ENCODE results near the gene RNF186.

RNF186 gene

GRCh38 chr1:19814244-19814661 lies 830 bp downstream of the RNF186 start:
- no peak overlapping the region for H3K9ac ChIP-seq (ENCODE audit: low read depth, low read length, poor library complexity, severe bottlenecking)
- H3K27me3 ChIP-seq (ENCODE audit: insufficient read depth, low read length, poor library complexity, severe bottlenecking) = no peaks in the 10 kb centered on the region
- H3K79me2 ChIP-seq (ENCODE audit: insufficient read depth, low read length) = no peaks in the 10 kb centered on the region
- H3K9me3 ChIP-seq (ENCODE audit: insufficient read depth, low read depth, low read length) = no peaks in the 10 kb centered on the region
- H3K4me1 ChIP-seq (ENCODE audit: insufficient read depth, low read length, poor library complexity, severe bottlenecking) = no peaks in the 10 kb centered on the region
- TF ChIP-seq EZH2phosphoT487 (IDR thresholded peaks at IDR 0.05; ENCODE audit: borderline replicate concordance) = no peak
- TF ChIP-seq, protein P1, sequence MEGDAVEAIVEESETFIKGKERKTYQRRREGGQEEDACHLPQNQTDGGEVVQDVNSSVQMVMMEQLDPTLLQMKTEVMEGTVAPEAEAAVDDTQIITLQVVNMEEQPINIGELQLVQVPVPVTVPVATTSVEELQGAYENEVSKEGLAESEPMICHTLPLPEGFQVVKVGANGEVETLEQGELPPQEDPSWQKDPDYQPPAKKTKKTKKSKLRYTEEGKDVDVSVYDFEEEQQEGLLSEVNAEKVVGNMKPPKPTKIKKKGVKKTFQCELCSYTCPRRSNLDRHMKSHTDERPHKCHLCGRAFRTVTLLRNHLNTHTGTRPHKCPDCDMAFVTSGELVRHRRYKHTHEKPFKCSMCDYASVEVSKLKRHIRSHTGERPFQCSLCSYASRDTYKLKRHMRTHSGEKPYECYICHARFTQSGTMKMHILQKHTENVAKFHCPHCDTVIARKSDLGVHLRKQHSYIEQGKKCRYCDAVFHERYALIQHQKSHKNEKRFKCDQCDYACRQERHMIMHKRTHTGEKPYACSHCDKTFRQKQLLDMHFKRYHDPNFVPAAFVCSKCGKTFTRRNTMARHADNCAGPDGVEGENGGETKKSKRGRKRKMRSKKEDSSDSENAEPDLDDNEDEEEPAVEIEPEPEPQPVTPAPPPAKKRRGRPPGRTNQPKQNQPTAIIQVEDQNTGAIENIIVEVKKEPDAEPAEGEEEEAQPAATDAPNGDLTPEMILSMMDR (conservative IDR thresholded peaks at IDR 0.05; ENCODE audit: low read length) = no peak
- H3K4me3 ChIP-seq (ENCODE audit: low read length, poor library complexity, severe bottlenecking) = no peak overlapping the region
- H3K9me2 ChIP-seq (replicated peaks; ENCODE audit: low read depth, low read length) = no peaks in the 10 kb centered on the region
- no peak overlapping the region for H3K4me2 ChIP-seq (ENCODE audit: low read depth, low read length, poor library complexity, severe bottlenecking)
- H3F3A ChIP-seq (ENCODE audit: low read depth) = no peaks in the 10 kb centered on the region
- H4K20me1 ChIP-seq (ENCODE audit: insufficient read depth, low read length, poor library complexity, severe bottlenecking) = no peaks in the 10 kb centered on the region
- H3K36me3 ChIP-seq (ENCODE audit: insufficient read depth, low read length) = no peaks in the 10 kb centered on the region
- H2AFZ ChIP-seq (ENCODE audit: low read length) = no peak overlapping the region

GRCh38 chr1:19813643-19813960 lies 1.5 kb downstream of the RNF186 start:
- Histone ChIP-seq H3K9me3 (ENCODE audit: insufficient read depth, low read depth, low read length) (no peaks in the 10 kb centered on the region), H3K9ac (ENCODE audit: low read depth, low read length, poor library complexity, severe bottlenecking) (no peak overlapping the region), H2AFZ (ENCODE audit: low read length) (no peak overlapping the region), H3K79me2 (ENCODE audit: insufficient read depth, low read length) (no peaks in the 10 kb centered on the region), H3K4me1 (ENCODE audit: insufficient read depth, low read length, poor library complexity, severe bottlenecking) (no peaks in the 10 kb centered on the region), H4K20me1 (ENCODE audit: insufficient read depth, low read length, poor library complexity, severe bottlenecking) (no peaks in the 10 kb centered on the region), H3K36me3 (ENCODE audit: insufficient read depth, low read length) (no peaks in the 10 kb centered on the region), H3F3A (ENCODE audit: low read depth) (no peaks in the 10 kb centered on the region), H3K4me2 (ENCODE audit: low read depth, low read length, poor library complexity, severe bottlenecking) (no peak overlapping the region), H3K27me3 (ENCODE audit: insufficient read depth, low read length, poor library complexity, severe bottlenecking) (no peaks in the 10 kb centered on the region), H3K4me3 (ENCODE audit: low read length, poor library complexity, severe bottlenecking) (no peak overlapping the region), H3K9me2 (replicated peaks; ENCODE audit: low read depth, low read length) (no peaks in the 10 kb centered on the region)
- TF ChIP-seq, protein P1 (conservative IDR thresholded peaks at IDR 0.05; ENCODE audit: low read length) = no peak
- TF ChIP-seq EZH2phosphoT487 (IDR thresholded peaks at IDR 0.05; ENCODE audit: borderline replicate concordance) = no peak

- TF ChIP-seq, protein P1 (conservative IDR thresholded peaks at IDR 0.05; ENCODE audit: low read length) = no peak
- TF ChIP-seq EZH2phosphoT487 (IDR thresholded peaks at IDR 0.05; ENCODE audit: borderline replicate concordance) = no peak
- H3K9ac ChIP-seq (ENCODE audit: low read depth, low read length, poor library complexity, severe bottlenecking) = no peak overlapping the region
Observed at GRCh38 chr1:19812875-19813642, 2.0 kb downstream of the RNF186 start.

More at GRCh38 chr1:19812875-19813642, 2.0 kb downstream of the RNF186 start:
- no peak overlapping the region for H2AFZ ChIP-seq (ENCODE audit: low read length)
- no peaks in the 10 kb centered on the region for H3F3A ChIP-seq (ENCODE audit: low read depth)
- no peaks in the 10 kb centered on the region for H4K20me1 ChIP-seq (ENCODE audit: insufficient read depth, low read length, poor library complexity, severe bottlenecking)
- no peaks in the 10 kb centered on the region for H3K36me3 ChIP-seq (ENCODE audit: insufficient read depth, low read length)
- no peaks in the 10 kb centered on the region for H3K4me1 ChIP-seq (ENCODE audit: insufficient read depth, low read length, poor library complexity, severe bottlenecking)
- no peaks in the 10 kb centered on the region for H3K9me2 ChIP-seq (replicated peaks; ENCODE audit: low read depth, low read length)
- H3K4me3 ChIP-seq (ENCODE audit: low read length, poor library complexity, severe bottlenecking) = no peak overlapping the region
- no peaks in the 10 kb centered on the region for H3K9me3 ChIP-seq (ENCODE audit: insufficient read depth, low read depth, low read length)
- no peaks in the 10 kb centered on the region for H3K79me2 ChIP-seq (ENCODE audit: insufficient read depth, low read length)
- H3K27me3 ChIP-seq (ENCODE audit: insufficient read depth, low read length, poor library complexity, severe bottlenecking) = no peaks in the 10 kb centered on the region
- H3K4me2 ChIP-seq (ENCODE audit: low read depth, low read length, poor library complexity, severe bottlenecking) = no peak overlapping the region
